GM18858 (cell line): ENCODE measurements around the gene FBXL13.
"Not testable (repeated sequence)": the region's sequence is repeated elsewhere in the genome, so short reads cannot be mapped to it uniquely, and the experiment has no call there.

ENCODE experiments used
- ATAC-seq: cut with Tn5 transposase; IDR thresholded peaks from one replicate; pipeline ENCODE4 v1.9.1; 2021; ENCODE audit not compliant: unreplicated experiment

The FBXL13 gene

DNA sequence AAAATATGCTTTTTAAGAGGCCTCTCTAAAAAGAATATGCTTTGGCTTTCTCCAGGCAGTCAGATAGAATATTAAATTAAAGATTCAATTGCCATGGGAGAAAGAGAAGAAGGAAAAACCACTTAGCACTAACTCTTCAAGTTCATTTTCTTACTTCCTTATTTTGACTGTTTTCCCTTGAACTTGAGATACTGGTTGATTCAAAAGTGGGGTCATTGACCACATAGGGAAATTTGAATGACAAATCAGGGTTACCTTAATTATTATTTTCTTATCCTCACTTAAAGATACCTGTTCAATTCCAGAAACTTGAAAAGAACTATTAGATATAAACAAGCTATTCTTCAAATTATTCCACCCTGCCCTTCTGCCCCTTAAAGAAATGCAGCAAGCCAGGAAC lies 298.4 kb downstream of the FBXL13 start:
- not testable (repeated sequence) for ATAC-seq

DNA sequence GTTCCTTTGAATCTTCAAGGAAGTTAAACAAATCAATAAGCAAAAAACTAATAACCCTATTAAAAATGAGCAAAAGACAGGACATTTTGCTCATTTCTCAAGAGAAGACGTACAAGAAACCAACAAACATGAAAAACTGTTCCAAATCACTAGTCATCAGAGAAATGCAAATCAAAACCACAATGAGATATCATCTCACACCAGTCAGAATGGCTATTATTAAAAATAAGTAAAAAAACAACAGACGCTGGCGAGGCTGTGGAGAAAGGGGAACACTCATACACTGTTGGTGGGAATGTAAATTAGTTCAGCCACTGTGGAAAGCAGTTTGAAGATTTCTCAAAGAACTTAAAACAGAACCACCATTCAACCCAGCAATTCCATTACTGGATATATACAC lies 304.1 kb downstream of the FBXL13 start:
- ATAC-seq: peak; percentile 57

- not testable (repeated sequence) for ATAC-seq
These were observed 304.9 kb downstream of the FBXL13 start for GRCh38 chr7:102769657-102770192.

GRCh38 chr7:102763295-102763905 lies 311.2 kb downstream of the FBXL13 start:
- ATAC-seq: not testable (repeated sequence)
